Stimulated activated CD4-positive, alpha-beta T cell treated with anti-CD3 and anti-CD28 coated beads, Interleukin-1b, Interleukin-23, amount 100 ng/mL, for 1 hour (primary cell): ENCODE results near the gene ZBTB7A.

ENCODE experiments used
- DNase-seq, 2 donors: peaks; one replicate each; pipeline ENCODE4 v3.0.0-alpha.2; 2020; ENCODE audit warnings: low read depth in 2 of 2

The ZBTB7A gene

GRCh38 chr19:4036576-4037300, 30.0 kb downstream of the ZBTB7A start:
- DNase-seq, result no peak

GRCh38 chr19:4035582-4035981, 31.1 kb downstream of the ZBTB7A start:
- DNase-seq, result no peak

GRCh38 chr19:4035018-4035566, 31.6 kb downstream of the ZBTB7A start:
- DNase-seq, result no peak

GRCh38 chr19:4034048-4035017, 32.4 kb downstream of the ZBTB7A start:
- DNase-seq, result no peak

GRCh38 chr19:4033028-4033956, 33.4 kb downstream of the ZBTB7A start:
- DNase-seq, result no peak

GRCh38 chr19:4032436-4032835, 34.3 kb downstream of the ZBTB7A start:
- DNase-seq, result no peak

GRCh38 chr19:4031420-4031819, 35.3 kb downstream of the ZBTB7A start:
- no peak for DNase-seq

GRCh38 chr19:4030981-4031380, 35.7 kb downstream of the ZBTB7A start:
- DNase-seq, result no peak

GRCh38 chr19:4030552-4030951, 36.1 kb downstream of the ZBTB7A start:
- DNase-seq, result no peak

- DNase-seq, result no peak
These were observed 37.5 kb downstream of the ZBTB7A start for GRCh38 chr19:4029247-4029614.

GRCh38 chr19:4028334-4029246, 38.1 kb downstream of the ZBTB7A start:
- DNase-seq, result no peak

- no peak for DNase-seq
These were observed 39.6 kb downstream of the ZBTB7A start for GRCh38 chr19:4027146-4027545.

- no peak for DNase-seq
These were observed 41.4 kb downstream of the ZBTB7A start for GRCh38 chr19:4025317-4025716.

- no peak for DNase-seq
These were observed 42.9 kb downstream of the ZBTB7A start for GRCh38 chr19:4023600-4024398.

GRCh38 chr19:4019578-4019977, 47.1 kb downstream of the ZBTB7A start:
- DNase-seq, result no peak

- no peak for DNase-seq
These were observed 47.8 kb downstream of the ZBTB7A start for GRCh38 chr19:4018775-4019504.

GRCh38 chr19:4018140-4018613, 48.5 kb downstream of the ZBTB7A start:
- DNase-seq, result no peak

- DNase-seq, result no peak
These were observed 49.6 kb downstream of the ZBTB7A start for GRCh38 chr19:4016903-4017638.
